Mesenteric fat pad (tissue), 1 donor: ENCODE measurements around the gene ARHGEF19. TPM values are rescaled to one million over a fixed set of nuclear protein-coding genes. Genes with fewer than 3 reads are reported as not detected.

Experiments used
- DNase-seq: peaks from one replicate; pipeline ENCODE4 v3.0.0-alpha.2; 2020; ENCODE audit warnings: low spot score
- total RNA-seq: library from RNA; stranded (reverse); fragmentation: NEBNext Ultra II Directional; extraction: Animal tissue kit (Norgen Biotek cat#: 25700); gene quantifications from one replicate; pipeline ENCODE4 v1.2.1, GENCODE V29; 2021
- donor health status: DM: yes; HTN: yes; CAD: no.

Gene ARHGEF19
- total RNA-seq, 1 donor from 2014 or later, result 6.7 TPM

DNA sequence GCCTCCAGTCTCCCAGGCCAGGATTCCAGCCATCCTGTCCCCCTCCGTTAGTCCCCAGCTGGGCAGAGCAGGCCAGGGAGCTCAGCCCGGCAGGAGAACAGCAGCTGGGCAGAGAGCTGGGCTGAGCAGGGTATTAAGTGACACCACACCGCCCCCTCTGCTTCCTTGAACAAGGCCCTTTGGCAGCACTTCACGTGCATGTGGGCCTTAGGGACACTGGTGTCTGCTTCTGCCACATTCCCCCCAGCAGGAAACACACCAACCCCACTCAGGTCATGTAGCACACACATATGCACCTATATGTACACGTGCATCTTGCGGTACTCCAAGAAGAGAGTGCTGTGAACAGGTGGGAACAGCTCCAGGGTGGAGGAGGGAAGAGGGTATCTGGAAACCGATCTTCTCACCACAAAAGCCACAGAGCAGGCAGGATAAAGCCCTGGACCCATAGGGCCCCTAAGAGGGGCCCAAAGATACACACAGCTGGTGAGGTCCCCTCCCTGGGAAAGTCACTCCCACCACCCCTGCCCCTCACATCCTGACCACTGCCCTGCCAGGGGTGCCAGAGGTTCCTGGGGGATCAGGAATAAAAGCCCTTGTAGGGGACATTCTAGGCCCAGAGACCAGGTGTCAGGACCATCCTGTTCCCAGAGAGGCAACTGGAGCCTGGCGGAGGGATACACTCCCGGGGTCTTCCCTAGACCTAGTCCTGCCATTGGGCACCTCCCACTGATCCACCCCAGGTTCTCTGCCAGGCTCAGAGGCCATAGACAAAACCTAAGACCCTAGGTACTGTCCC is 61.1 kb downstream of the ARHGEF19 start:
- no peak for DNase-seq

DNA sequence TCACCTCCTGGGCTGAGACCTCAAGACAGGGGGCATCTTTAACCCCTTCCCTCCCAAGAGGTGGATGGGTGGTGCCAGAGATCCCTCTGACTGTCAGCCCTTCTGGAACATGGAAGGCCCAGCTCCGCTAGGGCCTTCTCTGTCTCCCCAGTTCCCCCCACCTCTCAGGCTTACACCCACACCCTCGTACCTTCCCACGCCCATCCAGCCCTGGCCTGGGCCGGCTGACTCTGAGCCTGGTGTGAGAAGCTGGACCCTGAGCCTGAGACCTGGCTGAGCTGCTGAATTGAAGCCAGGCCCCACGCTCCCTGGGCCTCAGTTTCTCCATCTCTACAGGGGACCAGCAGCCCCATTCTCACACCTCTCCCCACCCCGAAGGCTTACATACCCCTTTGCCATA is 61.9 kb downstream of the ARHGEF19 start:
- no peak for DNase-seq

DNA sequence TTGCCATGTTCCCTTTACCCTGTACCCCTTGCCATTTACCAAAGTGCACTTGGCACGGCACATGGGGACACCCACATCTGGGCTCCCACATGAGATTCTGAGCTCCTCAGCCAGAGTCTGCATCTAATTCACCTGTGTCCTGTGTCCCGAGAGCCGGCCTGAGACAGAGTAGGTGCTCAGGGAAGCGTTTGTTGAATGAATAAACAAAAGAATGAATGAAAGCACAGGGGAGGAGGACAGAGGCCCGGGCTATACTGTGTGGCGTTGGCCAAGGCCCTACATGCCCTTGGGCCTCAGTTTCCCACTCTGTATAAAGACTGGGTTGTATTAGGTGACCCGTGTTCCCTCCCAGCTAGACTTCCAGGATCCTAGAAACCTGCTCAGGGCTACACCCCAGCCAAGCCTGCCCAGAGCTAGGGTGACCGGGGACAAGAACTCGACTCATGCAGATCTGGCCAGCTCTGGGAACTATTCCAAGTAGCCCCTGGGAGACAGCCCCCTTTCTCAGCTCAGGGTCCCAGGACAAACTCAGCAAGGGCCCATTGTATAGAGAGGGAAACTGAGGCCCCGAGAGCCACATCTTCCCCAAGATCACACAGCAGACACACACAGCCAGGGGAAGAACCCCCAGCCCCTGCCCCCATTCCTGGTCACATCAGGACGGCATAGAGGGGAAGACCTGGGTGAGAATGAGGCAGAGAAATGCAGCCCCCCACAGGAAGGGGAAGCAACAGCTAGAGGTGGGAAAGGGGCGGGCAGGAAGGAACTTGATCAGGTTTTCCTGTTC is 62.6 kb downstream of the ARHGEF19 start:
- DNase-seq, result no peak

DNA sequence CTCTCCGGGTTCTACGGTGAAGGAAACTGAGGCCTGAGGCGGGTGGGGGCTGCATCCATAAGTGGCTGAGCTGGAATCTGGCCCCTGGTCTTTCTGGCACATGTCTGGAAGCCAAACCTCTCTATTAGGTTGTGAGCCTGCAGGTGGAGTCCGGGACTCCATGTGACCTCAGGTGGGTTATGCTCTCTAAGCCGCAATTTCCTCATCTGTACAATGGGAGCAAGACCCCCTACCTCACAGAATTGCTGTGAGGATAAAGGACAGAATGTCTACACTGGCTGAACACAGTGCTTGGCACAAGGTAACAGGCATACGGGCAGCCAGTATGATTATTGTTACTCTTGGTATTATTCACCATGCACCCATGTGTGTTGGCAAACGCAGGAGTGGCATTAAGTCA is 63.3 kb downstream of the ARHGEF19 start:
- no peak for DNase-seq

DNA sequence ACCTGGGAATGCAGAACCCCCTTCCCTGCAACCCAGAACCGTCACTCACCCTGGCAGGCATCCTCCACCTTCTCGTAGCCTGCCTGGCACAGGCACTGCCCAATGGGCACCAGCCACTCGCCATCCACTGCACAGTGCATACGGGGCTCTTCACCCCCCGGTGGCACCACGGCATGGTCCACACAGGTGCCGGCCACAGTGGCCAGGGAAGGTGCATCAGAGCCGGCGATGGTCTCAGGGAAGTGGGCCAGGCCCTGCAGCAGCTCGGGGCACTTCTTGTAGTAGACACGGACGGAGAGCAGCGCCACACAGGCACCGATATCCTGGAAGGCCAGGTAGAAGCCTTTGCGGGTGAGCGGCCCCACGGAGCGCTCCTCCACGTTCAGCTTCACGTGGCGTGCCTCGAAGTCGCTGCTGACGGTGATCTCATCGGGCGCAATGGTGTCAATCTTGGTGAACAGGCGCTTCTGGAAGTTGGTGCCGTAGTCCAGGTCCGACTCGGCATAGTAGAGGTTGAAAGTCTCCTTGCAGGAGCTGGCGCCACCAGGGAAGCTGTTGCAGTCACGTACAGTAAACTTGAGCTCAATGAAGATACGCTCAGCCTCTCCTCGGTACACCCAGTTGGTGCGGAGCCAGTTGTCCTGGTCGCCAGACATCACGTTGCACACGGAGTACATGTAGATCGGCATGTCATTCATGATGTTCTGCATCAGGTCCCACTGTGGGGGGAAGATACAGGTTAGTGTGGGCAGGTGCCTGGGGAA is 63.9 kb downstream of the ARHGEF19 start:
- no peak for DNase-seq

Other genes starting within 250 kb of the ARHGEF19 start
- gene ZBTB17, start 236.6 kb downstream of the ARHGEF19 start, total RNA-seq, result 29.9 TPM
- not detected for gene SRARP, start 208.4 kb downstream of the ARHGEF19 start, total RNA-seq
- 342 TPM for gene HSPB7, start 194.6 kb downstream of the ARHGEF19 start, total RNA-seq
- gene CLCNKA, start 190.6 kb downstream of the ARHGEF19 start, total RNA-seq, result 0.39 TPM
- 0.35 TPM for gene CLCNKB, start 168.9 kb downstream of the ARHGEF19 start, total RNA-seq
- gene FAM131C, start 139.0 kb downstream of the ARHGEF19 start, total RNA-seq, result not detected
- 17.6 TPM for gene EPHA2, start 56.6 kb downstream of the ARHGEF19 start, total RNA-seq
- 1.9 TPM for gene CPLANE2, start 24.5 kb upstream of the ARHGEF19 start, total RNA-seq
- 16.1 TPM for gene FBXO42, start 139.8 kb upstream of the ARHGEF19 start, total RNA-seq
- gene SZRD1, start 154.6 kb upstream of the ARHGEF19 start, total RNA-seq, result 133 TPM
- not detected for gene SPATA21, start 224.8 kb upstream of the ARHGEF19 start, total RNA-seq
- gene NECAP2, start 228.1 kb upstream of the ARHGEF19 start, total RNA-seq, result 49.7 TPM